HepG2 (cell line): ENCODE data around the gene ANKZF1. TPM values are rescaled to one million over a fixed set of nuclear protein-coding genes. Genes with fewer than 3 reads are reported as not detected.

Source experiments
- AKAP8 ChIP-seq: sonication (generic); formaldehyde crosslinking; IDR thresholded peaks from 2 replicates; pipeline ENCODE4 v1.5.1; 2020; ENCODE audit warnings: mild to moderate bottlenecking, missing genetic modification reagents
- CBX2 ChIP-seq, 2 experiments: fragments of 200-600 bp in 1 of 2; sonication (generic); formaldehyde crosslinking in 1 of 2; IDR thresholded peaks; 2 replicates each; pipeline versions ENCODE4 v1.7.0 to v1.8.1; 2018 to 2022; ENCODE audit warnings: low read depth in 2 of 2, low read length in 1 of 2, mild to moderate bottlenecking in 1 of 2, missing genetic modification reagents in 1 of 2
- HOXD1 ChIP-seq: sonication (generic); formaldehyde crosslinking; IDR thresholded peaks from 2 replicates; pipeline ENCODE4 v1.5.0; 2020; ENCODE audit warnings: missing genetic modification reagents
- MTA3 ChIP-seq: sonication (generic); formaldehyde crosslinking; IDR thresholded peaks from 2 replicates; pipeline ENCODE4 v1.4.0; 2020; ENCODE audit warnings: missing genetic modification reagents
- POLR2G ChIP-seq: fragments of 200-400 bp; formaldehyde crosslinking; IDR thresholded peaks from 2 replicates; pipeline ENCODE4 v1.6.1; 2018; ENCODE audit warnings: mild to moderate bottlenecking, low read depth, low read length, moderate library complexity
- REXO4 ChIP-seq: sonication (generic); formaldehyde crosslinking; IDR thresholded peaks from 2 replicates; pipeline ENCODE4 v1.8.0; 2022; ENCODE audit warnings: missing genetic modification reagents, mild to moderate bottlenecking, borderline replicate concordance
- RNF2 ChIP-seq: fragments of 450-650 bp; conservative IDR thresholded peaks from 2 replicates; pipeline ENCODE4 v1.6.1; 2016; ENCODE audit warnings: low read depth
- RXRB ChIP-seq: IDR thresholded peaks from 2 replicates; pipeline ENCODE4 v1.6.1; 2016; ENCODE audit warnings: borderline replicate concordance, missing genetic modification reagents, missing compliant biosample characterization
- SNAI1 ChIP-seq: sonication (generic); formaldehyde crosslinking; IDR thresholded peaks from 2 replicates; pipeline ENCODE4 v1.5.0; 2020; ENCODE audit warnings: mild to moderate bottlenecking, missing genetic modification reagents, borderline replicate concordance
- SOX5 ChIP-seq: IDR thresholded peaks from 2 replicates; pipeline ENCODE4 v1.6.1; 2016; ENCODE audit warnings: borderline replicate concordance
- U2AF1 ChIP-seq: fragments of 200-400 bp; formaldehyde crosslinking; optimal IDR thresholded peaks from 2 replicates; pipeline ENCODE3; 2017; ENCODE audit warnings: mild to moderate bottlenecking, low read depth, low read length
- ZIK1 ChIP-seq: sonication (generic); formaldehyde crosslinking; IDR thresholded peaks from 2 replicates; pipeline ENCODE4 v1.5.0; 2020; ENCODE audit warnings: mild to moderate bottlenecking, low read depth, missing genetic modification reagents, borderline replicate concordance
- ZNF232 ChIP-seq: sonication (generic); formaldehyde crosslinking; IDR thresholded peaks from 2 replicates; pipeline ENCODE4 v1.4.0; 2020; ENCODE audit warnings: missing genetic modification reagents, borderline replicate concordance
- ZNF451 ChIP-seq: sonication (generic); formaldehyde crosslinking; IDR thresholded peaks from 2 replicates; pipeline ENCODE4 v1.5.0; 2020; ENCODE audit warnings: mild to moderate bottlenecking, missing genetic modification reagents
- ZNF530 ChIP-seq: sonication (generic); formaldehyde crosslinking; IDR thresholded peaks from 2 replicates; pipeline ENCODE4 v1.5.0; 2020; ENCODE audit warnings: low read depth, mild to moderate bottlenecking, missing genetic modification reagents
- ZNF7 ChIP-seq: IDR thresholded peaks from 2 replicates; pipeline ENCODE4 v1.6.1; 2016; ENCODE audit warnings: missing biosample characterization, missing genetic modification reagents
- ZNF75D ChIP-seq: sonication (generic); formaldehyde crosslinking; IDR thresholded peaks from 2 replicates; pipeline ENCODE4 v1.8.1; 2023; ENCODE audit warnings: missing genetic modification reagents, mild to moderate bottlenecking, borderline replicate concordance
- ZSCAN29 ChIP-seq: sonication (generic); formaldehyde crosslinking; conservative IDR thresholded peaks from 2 replicates; pipeline ENCODE4 v1.4.0; 2020; ENCODE audit warnings: mild to moderate bottlenecking, missing genetic modification reagents
- polyA plus RNA-seq, 8 experiments: library from polyadenylated mRNA; depleted of rRNA in 3 of 8; stranded (reverse) in 7 of 8; unstranded in 1 of 8; fragments of >200 nt; fragmentation: Illumina TruSeq in 4 of 8; extraction: Trizol in 4 of 8; gene quantifications; 2 replicates each; pipeline versions ENCODE4 v1.2.1 to v1.2.3, GENCODE V29; 2011 to 2016; ENCODE audit warnings: low read depth in 4 of 8, missing spikeins in 1 of 8, mixed read lengths in 1 of 8; ENCODE audit not compliant: insufficient read depth in 1 of 8
- total RNA-seq, 5 experiments: library from RNA; depleted of rRNA; stranded (reverse); fragments of >200 nt; fragmentation: Illumina TruSeq; extraction: Trizol; gene quantifications; 2 replicates each; pipeline ENCODE4 v1.2.3, GENCODE V29; 2016; ENCODE audit warnings: low read depth in 1 of 5
- TF ChIP-seq, protein P1 (sequence below): sonication (generic); formaldehyde crosslinking; IDR thresholded peaks from 2 replicates; pipeline ENCODE4 v1.4.0; 2020; ENCODE audit warnings: mild to moderate bottlenecking, missing genetic modification reagents, borderline replicate concordance
- TF ChIP-seq, protein P2 (sequence below): sonication (generic); formaldehyde crosslinking; IDR thresholded peaks from 2 replicates; pipeline ENCODE4 v1.5.0; 2020; ENCODE audit warnings: missing genetic modification reagents
- TF ChIP-seq, protein P3 (sequence below): sonication (generic); formaldehyde crosslinking; IDR thresholded peaks from 2 replicates; pipeline ENCODE4 v1.9.0; 2021; ENCODE audit warnings: mild to moderate bottlenecking, missing genetic modification reagents

The ANKZF1 gene
- total and polyA plus RNA-seq, 2 of the 13 experiments (the other 11 are each of a cell fraction or from before 2014, with no cell fraction given) = 25.3 to 128 TPM

DNA sequence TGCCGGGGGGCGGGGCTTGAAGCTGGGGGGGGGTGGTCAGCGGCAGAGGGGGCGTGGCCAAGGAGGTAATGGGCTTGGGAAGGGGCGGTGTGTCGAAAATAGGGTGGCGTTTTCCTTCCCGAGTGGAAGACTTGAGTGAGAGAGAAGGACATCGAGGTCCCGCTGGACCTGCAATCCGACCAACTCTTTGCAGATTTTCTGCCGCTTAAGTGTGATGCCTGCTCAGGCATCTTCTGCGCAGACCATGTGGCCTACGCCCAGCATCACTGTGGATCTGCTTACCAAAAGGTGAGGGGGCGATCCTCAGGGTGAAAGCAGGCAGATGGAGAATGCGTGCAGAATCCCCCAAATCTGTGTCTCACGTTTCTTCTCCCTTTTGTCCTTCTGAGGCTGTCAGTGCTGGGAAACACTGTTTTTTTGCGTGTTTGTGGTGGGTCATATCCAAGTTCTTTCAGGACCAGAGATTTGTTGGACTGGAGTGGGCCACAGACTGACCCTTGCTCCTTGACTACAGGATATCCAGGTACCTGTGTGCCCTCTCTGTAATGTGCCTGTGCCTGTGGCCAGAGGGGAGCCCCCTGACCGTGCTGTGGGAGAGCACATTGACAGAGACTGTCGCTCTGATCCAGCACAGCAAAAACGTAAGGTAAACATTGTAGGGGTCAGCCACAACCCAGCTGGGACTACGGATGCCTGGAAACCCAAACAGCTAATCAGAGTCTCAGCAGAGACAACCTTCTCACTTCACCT lies 22.3 kb upstream of the ANKZF1 start (continued):
- TF ChIP-seq SNAI1 (CRISPR knock-in tag) = 0 out of 2 replicates have a peak, but pooled peaks have one; percentile 75
- TF ChIP-seq ZNF232 (CRISPR knock-in tag) = no peak
- TF ChIP-seq ZSCAN29 (CRISPR knock-in tag) = no peak
- TF ChIP-seq ZIK1 (CRISPR knock-in tag) = no peak
- no peak for TF ChIP-seq ZNF451 (CRISPR knock-in tag)
- no peak for TF ChIP-seq MTA3 (CRISPR knock-in tag)
- no peak for TF ChIP-seq HOXD1 (CRISPR knock-in tag)
- TF ChIP-seq, protein P1, sequence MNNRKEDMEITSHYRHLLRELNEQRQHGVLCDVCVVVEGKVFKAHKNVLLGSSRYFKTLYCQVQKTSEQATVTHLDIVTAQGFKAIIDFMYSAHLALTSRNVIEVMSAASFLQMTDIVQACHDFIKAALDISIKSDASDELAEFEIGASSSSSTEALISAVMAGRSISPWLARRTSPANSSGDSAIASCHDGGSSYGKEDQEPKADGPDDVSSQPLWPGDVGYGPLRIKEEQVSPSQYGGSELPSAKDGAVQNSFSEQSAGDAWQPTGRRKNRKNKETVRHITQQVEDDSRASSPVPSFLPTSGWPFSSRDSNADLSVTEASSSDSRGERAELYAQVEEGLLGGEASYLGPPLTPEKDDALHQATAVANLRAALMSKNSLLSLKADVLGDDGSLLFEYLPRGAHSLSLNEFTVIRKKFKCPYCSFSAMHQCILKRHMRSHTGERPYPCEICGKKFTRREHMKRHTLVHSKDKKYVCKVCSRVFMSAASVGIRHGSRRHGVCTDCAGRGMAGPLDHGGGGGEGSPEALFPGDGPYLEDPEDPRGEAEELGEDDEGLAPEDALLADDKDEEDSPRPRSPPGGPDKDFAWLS (CRISPR knock-in tag) = no peak
- peak; percentile 3 for TF ChIP-seq U2AF1
- TF ChIP-seq, protein P2, sequence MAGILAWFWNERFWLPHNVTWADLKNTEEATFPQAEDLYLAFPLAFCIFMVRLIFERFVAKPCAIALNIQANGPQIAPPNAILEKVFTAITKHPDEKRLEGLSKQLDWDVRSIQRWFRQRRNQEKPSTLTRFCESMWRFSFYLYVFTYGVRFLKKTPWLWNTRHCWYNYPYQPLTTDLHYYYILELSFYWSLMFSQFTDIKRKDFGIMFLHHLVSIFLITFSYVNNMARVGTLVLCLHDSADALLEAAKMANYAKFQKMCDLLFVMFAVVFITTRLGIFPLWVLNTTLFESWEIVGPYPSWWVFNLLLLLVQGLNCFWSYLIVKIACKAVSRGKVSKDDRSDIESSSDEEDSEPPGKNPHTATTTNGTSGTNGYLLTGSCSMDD = no peak
- no peak for TF ChIP-seq RNF2
- no peak for TF ChIP-seq SOX5 (CRISPR knock-in tag)
- TF ChIP-seq ZNF7 = no peak
- TF ChIP-seq AKAP8 = 0 out of 2 replicates have a peak, but pooled peaks have one; percentile 13
- TF ChIP-seq POLR2G = peak; percentile 19; the same call in 1 of the 2 replicates
- TF ChIP-seq, protein P3, sequence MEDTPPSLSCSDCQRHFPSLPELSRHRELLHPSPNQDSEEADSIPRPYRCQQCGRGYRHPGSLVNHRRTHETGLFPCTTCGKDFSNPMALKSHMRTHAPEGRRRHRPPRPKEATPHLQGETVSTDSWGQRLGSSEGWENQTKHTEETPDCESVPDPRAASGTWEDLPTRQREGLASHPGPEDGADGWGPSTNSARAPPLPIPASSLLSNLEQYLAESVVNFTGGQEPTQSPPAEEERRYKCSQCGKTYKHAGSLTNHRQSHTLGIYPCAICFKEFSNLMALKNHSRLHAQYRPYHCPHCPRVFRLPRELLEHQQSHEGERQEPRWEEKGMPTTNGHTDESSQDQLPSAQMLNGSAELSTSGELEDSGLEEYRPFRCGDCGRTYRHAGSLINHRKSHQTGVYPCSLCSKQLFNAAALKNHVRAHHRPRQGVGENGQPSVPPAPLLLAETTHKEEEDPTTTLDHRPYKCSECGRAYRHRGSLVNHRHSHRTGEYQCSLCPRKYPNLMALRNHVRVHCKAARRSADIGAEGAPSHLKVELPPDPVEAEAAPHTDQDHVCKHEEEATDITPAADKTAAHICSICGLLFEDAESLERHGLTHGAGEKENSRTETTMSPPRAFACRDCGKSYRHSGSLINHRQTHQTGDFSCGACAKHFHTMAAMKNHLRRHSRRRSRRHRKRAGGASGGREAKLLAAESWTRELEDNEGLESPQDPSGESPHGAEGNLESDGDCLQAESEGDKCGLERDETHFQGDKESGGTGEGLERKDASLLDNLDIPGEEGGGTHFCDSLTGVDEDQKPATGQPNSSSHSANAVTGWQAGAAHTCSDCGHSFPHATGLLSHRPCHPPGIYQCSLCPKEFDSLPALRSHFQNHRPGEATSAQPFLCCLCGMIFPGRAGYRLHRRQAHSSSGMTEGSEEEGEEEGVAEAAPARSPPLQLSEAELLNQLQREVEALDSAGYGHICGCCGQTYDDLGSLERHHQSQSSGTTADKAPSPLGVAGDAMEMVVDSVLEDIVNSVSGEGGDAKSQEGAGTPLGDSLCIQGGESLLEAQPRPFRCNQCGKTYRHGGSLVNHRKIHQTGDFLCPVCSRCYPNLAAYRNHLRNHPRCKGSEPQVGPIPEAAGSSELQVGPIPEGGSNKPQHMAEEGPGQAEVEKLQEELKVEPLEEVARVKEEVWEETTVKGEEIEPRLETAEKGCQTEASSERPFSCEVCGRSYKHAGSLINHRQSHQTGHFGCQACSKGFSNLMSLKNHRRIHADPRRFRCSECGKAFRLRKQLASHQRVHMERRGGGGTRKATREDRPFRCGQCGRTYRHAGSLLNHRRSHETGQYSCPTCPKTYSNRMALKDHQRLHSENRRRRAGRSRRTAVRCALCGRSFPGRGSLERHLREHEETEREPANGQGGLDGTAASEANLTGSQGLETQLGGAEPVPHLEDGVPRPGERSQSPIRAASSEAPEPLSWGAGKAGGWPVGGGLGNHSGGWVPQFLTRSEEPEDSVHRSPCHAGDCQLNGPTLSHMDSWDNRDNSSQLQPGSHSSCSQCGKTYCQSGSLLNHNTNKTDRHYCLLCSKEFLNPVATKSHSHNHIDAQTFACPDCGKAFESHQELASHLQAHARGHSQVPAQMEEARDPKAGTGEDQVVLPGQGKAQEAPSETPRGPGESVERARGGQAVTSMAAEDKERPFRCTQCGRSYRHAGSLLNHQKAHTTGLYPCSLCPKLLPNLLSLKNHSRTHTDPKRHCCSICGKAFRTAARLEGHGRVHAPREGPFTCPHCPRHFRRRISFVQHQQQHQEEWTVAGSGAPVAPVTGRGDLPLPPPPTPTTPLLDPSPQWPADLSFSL = no peak
- no peak for TF ChIP-seq ZNF75D (CRISPR knock-in tag)
- TF ChIP-seq REXO4 (CRISPR knock-in tag) = no peak
- no peak for TF ChIP-seq ZNF530 (CRISPR knock-in tag)
- no peak for TF ChIP-seq CBX2 (IDR thresholded peaks at IDR 0.05; ENCODE audit: low read depth, low read length)
- TF ChIP-seq CBX2 (CRISPR knock-in tag; IDR thresholded peaks at IDR 0.05; ENCODE audit: low read depth) = no peak
- no peak; the same call in 1 of the 2 replicates for TF ChIP-seq RXRB (CRISPR knock-in tag)
